NCI-H1105 treated with DMSO at 0.1 percent for 48 hours (cell line): ENCODE data around the gene CHRNE.

Experiments
- DNase-seq: peaks from one replicate; lab custom pipeline; 2025; lab: John Stamatoyannopoulos, UW

Gene CHRNE

GRCh38 chr17:4854111-4854681 lies 48.7 kb downstream of the CHRNE start:
- peak; percentile 27 for DNase-seq

- no peak for DNase-seq
Measured at GRCh38 chr17:4853208-4853671, 49.7 kb downstream of the CHRNE start.

GRCh38 chr17:4852567-4853207 lies 50.2 kb downstream of the CHRNE start:
- DNase-seq, result peak; percentile 19

GRCh38 chr17:4851084-4851483 lies 51.8 kb downstream of the CHRNE start:
- DNase-seq, result no peak

- DNase-seq, result no peak
Measured at GRCh38 chr17:4850246-4850645, 52.7 kb downstream of the CHRNE start.

- DNase-seq, result no peak
Measured at GRCh38 chr17:4849011-4849536, 53.8 kb downstream of the CHRNE start.
